ENCODE results near the gene RNF169.

GRCh38 chr11:74749127-74749964 lies 697 bp downstream of the RNF169 start:
- TF ChIP-seq CTCF (conservative IDR thresholded peaks at IDR 0.05 in 1 of 2, IDR thresholded peaks at IDR 0.05 in 1 of 2; ENCODE audit: low read depth in 1 of 2, low read length in 2 of 2), result no peak
- TF ChIP-seq EZH2 (IDR thresholded peaks at IDR 0.05; ENCODE audit: low read length, missing control alignments), result no peak
